ENCODE data around the gene SERINC4. TPM values are rescaled to one million over a fixed set of nuclear protein-coding genes. Genes with fewer than 3 reads are reported as not detected.
A peak's percentile ranks its signal among the peaks of the same experiment; 100 is the strongest.

Gene SERINC4
- total and polyA plus RNA-seq, 9 of the 15 experiments (the other 6 are each of a cell fraction or from before 2014, with no cell fraction given), result 0.14 to 0.86 (median 0.18) TPM; not detected in 2

DNA sequence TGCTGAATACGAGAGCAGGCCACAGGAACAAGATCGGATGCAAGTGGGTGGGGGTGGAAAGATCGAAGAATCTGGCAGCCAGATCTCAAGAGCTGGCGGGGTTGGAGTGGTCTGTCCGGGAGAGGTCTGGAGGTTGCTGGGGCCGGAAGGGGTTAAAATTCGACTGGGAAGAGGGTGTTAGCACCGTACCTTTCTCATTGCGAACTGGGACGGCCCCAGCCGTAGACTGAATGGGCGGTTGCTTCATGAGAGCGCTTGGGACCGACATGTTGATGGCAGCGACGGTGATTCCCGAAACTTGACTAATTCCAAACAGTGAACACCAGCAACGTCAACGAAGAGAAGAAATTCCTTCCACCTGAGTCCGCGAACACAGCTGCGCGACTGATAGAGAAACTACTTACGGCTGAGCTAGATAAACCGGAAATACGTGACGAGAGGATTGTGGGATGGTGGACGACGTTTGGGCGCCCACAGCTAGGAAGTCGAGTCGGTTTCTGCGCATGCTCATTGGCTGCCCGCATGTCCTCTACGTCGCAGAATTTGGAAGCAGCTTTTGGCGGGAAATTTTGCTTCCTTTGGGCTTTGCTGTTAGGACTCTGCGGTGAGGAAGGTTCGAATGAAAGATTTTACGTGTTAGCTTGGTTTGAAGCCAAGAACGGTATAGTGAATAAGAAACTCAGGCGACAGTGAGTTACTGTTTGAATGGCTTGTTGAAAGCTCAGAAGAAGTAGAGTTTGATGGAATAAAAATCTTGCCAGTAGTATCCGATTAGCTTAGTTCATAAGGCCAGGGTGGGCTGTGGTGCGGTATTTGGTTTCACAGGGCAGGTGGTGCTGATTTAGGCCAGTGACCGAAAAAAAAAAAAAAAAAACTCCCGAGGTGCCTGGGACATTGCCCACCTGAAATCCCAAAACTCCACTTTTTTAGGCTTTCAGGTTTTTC, 24.6 kb upstream of the SERINC4 start, which contains the start of gene MFAP1 (continued):
- TF ChIP-seq, protein P1, sequence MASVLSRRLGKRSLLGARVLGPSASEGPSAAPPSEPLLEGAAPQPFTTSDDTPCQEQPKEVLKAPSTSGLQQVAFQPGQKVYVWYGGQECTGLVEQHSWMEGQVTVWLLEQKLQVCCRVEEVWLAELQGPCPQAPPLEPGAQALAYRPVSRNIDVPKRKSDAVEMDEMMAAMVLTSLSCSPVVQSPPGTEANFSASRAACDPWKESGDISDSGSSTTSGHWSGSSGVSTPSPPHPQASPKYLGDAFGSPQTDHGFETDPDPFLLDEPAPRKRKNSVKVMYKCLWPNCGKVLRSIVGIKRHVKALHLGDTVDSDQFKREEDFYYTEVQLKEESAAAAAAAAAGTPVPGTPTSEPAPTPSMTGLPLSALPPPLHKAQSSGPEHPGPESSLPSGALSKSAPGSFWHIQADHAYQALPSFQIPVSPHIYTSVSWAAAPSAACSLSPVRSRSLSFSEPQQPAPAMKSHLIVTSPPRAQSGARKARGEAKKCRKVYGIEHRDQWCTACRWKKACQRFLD (CRISPR knock-in tag; IDR thresholded peaks at IDR 0.05), result peak; percentile 92
- TF ChIP-seq, protein P2, sequence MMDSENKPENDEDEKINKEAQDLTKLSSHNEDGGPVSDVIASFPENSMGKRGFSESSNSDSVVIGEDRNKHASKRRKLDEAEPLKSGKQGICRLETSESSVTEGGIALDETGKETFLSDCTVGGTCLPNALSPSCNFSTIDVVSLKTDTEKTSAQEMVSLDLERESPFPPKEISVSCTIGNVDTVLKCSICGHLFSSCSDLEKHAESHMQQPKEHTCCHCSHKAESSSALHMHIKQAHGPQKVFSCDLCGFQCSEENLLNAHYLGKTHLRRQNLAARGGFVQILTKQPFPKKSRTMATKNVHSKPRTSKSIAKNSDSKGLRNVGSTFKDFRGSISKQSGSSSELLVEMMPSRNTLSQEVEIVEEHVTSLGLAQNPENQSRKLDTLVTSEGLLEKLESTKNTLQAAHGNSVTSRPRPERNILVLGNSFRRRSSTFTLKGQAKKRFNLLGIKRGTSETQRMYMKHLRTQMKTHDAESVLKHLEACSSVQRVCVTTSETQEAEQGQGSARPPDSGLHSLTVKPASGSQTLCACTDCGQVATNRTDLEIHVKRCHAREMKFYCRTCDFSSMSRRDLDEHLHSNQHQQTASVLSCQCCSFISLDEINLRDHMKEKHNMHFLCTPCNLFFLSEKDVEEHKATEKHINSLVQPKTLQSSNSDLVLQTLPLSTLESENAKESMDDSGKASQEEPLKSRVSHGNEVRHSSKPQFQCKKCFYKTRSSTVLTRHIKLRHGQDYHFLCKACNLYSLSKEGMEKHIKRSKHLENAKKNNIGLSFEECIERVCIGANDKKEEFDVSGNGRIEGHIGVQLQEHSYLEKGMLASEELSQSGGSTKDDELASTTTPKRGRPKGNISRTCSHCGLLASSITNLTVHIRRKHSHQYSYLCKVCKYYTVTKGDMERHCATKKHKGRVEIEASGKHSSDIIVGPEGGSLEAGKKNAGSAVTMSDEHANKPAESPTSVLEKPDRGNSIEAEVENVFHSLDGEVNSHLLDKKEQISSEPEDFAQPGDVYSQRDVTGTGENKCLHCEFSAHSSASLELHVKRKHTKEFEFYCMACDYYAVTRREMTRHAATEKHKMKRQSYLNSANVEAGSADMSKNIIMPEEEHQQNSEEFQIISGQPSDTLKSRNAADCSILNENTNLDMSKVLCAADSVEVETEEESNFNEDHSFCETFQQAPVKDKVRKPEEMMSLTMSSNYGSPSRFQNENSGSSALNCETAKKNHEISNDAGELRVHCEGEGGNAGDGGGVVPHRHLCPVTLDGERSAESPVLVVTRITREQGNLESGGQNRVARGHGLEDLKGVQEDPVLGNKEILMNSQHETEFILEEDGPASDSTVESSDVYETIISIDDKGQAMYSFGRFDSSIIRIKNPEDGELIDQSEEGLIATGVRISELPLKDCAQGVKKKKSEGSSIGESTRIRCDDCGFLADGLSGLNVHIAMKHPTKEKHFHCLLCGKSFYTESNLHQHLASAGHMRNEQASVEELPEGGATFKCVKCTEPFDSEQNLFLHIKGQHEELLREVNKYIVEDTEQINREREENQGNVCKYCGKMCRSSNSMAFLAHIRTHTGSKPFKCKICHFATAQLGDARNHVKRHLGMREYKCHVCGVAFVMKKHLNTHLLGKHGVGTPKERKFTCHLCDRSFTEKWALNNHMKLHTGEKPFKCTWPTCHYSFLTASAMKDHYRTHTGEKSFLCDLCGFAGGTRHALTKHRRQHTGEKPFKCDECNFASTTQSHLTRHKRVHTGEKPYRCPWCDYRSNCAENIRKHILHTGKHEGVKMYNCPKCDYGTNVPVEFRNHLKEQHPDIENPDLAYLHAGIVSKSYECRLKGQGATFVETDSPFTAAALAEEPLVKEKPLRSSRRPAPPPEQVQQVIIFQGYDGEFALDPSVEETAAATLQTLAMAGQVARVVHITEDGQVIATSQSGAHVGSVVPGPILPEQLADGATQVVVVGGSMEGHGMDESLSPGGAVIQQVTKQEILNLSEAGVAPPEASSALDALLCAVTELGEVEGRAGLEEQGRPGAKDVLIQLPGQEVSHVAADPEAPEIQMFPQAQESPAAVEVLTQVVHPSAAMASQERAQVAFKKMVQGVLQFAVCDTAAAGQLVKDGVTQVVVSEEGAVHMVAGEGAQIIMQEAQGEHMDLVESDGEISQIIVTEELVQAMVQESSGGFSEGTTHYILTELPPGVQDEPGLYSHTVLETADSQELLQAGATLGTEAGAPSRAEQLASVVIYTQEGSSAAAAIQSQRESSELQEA (IDR thresholded peaks at IDR 0.05; ENCODE audit: low read depth), result 0 out of 2 replicates have a peak, but pooled peaks have one; percentile 5
- no peak for TF ChIP-seq ZC3H8 (IDR thresholded peaks at IDR 0.05)
- TF ChIP-seq, protein P3, sequence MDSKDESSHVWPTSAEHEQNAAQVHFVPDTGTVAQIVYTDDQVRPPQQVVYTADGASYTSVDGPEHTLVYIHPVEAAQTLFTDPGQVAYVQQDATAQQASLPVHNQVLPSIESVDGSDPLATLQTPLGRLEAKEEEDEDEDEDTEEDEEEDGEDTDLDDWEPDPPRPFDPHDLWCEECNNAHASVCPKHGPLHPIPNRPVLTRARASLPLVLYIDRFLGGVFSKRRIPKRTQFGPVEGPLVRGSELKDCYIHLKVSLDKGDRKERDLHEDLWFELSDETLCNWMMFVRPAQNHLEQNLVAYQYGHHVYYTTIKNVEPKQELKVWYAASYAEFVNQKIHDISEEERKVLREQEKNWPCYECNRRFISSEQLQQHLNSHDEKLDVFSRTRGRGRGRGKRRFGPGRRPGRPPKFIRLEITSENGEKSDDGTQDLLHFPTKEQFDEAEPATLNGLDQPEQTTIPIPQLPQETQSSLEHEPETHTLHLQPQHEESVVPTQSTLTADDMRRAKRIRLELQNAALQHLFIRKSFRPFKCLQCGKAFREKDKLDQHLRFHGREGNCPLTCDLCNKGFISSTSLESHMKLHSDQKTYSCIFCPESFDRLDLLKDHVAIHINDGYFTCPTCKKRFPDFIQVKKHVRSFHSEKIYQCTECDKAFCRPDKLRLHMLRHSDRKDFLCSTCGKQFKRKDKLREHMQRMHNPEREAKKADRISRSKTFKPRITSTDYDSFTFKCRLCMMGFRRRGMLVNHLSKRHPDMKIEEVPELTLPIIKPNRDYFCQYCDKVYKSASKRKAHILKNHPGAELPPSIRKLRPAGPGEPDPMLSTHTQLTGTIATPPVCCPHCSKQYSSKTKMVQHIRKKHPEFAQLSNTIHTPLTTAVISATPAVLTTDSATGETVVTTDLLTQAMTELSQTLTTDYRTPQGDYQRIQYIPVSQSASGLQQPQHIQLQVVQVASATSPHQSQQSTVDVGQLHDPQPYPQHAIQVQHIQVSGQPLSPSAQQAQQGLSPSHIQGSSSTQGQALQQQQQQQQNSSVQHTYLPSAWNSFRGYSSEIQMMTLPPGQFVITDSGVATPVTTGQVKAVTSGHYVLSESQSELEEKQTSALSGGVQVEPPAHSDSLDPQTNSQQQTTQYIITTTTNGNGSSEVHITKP (IDR thresholded peaks at IDR 0.05; ENCODE audit: partially characterized antibody), result peak; percentile 37
- TF ChIP-seq JUND (IDR thresholded peaks at IDR 0.05; ENCODE audit: borderline replicate concordance, low read depth, low read length), result peak; percentile 46; the same call in 1 of the 2 replicates
- peak; percentile 25; the same call in 1 of the 3 replicates for TF ChIP-seq JUND (tag; IDR thresholded peaks at IDR 0.05; ENCODE audit: borderline replicate concordance, low read depth, low read length)
- no peak for TF ChIP-seq ZKSCAN1 (IDR thresholded peaks at IDR 0.05; ENCODE audit: low read depth, low read length)
- no peak for TF ChIP-seq NEUROD1 (IDR thresholded peaks at IDR 0.05; ENCODE audit: borderline replicate concordance, low read depth, low read length, partially characterized antibody)
- TF ChIP-seq HMG20B (CRISPR knock-in tag; IDR thresholded peaks at IDR 0.05), result no peak
- no peak for TF ChIP-seq GATA2 (CRISPR knock-in tag; IDR thresholded peaks at IDR 0.05)
- no peak for TF ChIP-seq RBM34 (IDR thresholded peaks at IDR 0.05; ENCODE audit: borderline replicate concordance, insufficient read depth, low read length)
- TF ChIP-seq, protein P4, sequence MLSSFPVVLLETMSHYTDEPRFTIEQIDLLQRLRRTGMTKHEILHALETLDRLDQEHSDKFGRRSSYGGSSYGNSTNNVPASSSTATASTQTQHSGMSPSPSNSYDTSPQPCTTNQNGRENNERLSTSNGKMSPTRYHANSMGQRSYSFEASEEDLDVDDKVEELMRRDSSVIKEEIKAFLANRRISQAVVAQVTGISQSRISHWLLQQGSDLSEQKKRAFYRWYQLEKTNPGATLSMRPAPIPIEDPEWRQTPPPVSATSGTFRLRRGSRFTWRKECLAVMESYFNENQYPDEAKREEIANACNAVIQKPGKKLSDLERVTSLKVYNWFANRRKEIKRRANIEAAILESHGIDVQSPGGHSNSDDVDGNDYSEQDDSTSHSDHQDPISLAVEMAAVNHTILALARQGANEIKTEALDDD (IDR thresholded peaks at IDR 0.05), result no peak
